ENCODE data around the gene PADI3.
A peak's percentile ranks its signal among the peaks of the same experiment; 100 is the strongest.

The PADI3 gene

DNA sequence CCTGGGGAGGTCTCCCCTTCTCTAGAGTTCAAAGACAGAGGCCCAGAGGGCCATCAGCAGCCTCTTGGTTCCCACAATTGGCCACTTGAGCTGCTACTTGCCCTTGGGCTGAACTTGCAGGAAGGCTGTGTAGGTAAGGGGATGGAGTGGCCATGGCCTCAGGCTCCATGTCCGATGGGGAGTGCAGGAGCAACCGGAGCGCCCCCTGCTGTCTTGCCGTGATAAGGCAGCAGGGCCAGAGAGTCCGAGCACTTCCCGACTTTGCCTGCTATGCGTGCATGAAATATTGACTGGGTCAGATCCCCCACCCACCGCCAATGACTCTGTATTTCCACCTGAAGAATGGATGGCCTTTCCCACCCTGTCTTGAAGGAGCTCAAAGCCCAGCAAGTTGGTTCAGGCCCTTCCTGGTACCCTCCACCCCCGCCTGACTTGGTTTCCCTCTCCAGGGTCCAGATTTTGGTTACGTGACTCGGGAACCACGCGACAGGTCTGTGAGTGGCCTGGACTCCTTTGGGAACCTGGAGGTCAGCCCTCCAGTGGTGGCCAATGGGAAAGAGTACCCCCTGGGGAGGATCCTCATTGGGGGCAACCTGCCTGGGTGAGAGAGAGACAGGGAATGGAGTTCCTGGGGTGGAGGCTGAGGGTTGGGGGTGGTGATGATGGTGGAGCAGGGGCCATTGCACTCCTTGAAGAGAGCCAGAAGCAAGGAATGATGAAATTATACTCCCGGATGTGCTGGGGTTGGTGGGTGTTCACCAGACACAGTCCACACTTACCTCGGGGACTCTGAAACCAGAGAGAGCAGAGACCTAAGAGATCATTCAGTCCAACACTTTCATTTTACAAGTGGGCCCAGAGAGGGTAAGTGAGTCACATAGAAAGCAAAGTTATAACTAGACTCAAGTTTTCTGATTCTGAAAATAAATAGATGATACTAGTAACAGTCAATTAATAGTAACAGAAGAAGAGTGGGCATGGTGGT, 25.6 kb downstream of the PADI3 start:
- no peak for DNase-seq

DNA sequence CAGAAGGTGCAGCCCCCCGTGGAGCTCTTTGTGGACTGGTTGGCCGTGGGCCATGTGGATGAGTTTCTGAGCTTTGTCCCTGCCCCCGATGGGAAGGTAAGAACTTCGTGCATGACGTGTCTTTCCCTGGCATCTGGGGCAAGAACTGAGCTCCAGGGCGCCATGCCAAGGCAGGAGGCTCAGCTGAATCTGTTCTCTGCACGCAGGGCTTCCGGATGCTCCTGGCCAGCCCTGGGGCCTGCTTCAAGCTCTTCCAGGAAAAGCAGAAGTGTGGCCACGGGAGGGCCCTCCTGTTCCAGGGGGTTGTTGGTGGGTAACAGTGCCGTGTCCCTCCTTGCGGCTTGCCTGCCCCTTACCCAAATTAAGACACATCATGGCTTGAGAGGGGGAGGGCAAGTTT, 27.7 kb downstream of the PADI3 start:
- DNase-seq = peak; percentile 37

DNA sequence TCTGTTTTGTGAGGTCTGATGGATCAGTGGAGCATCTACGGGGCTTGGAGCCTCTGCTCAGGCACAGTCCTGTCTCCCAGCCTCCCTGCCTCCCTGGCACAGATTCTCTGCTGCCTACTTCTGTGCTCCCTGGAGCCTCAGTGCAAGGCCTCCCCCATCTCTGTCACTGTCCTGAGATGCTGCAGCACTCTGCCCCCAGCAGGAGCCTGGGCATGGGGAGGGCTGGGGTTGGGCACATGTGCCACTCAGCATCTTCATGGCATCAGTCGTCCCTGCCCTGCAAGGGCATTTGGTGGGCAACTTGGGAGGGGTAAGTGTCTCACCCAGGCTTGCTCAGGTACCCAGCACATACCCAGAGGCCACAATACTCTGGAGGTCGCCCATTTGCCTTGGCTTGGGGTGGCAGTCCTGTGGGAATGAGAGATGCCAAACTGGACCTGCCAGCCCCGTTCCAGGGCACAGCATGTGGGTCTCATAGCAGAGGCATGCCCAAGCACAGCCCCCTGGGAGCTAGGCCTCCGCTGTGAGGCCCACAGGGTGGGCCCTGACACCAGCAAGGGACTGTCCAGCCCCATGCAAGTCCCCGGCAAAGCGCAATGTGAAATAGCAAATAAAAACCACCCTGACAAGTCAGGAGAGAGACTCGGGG, 28.7 kb downstream of the PADI3 start:
- DNase-seq = peak; percentile 23

DNA sequence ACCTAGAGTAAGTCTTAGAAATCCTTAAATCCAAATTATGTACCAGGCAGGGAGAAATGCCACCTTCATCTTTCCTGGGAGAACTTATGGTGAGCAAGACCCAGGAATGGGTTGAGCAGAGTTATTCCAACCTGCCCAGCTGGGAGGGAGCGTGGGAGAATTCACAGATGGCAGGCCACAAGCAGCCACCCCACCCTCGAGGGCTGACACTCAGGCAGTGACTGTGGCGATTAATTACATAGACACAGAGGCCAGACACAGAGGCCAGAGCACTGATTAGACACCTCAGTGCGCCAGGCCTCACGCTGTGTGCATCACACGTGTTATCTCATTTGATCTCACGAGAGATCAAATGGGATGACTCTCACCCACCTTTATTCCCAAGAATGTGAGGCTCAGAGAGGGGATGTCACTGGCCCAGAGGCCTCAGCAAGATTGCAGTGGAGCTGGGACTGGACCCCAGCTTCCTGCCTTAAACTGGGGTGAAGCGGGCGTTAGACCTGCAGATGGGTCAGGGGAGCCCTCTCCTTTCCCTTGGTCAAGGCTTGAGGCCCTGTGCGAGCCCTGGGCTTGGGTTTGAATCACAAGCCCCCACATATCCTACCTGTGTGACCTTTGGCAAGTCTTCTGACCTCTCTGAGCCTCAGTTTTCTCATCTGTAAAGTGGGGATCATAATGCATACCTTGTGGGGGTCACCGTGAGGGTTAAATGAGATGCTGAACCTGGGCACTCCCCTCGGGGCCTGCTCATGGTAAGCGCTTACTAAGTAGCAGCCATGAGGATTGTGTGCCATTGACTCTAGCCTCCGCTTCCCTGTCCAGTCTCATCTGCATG, 30.3 kb downstream of the PADI3 start:
- DNase-seq = peak; percentile 11

DNA sequence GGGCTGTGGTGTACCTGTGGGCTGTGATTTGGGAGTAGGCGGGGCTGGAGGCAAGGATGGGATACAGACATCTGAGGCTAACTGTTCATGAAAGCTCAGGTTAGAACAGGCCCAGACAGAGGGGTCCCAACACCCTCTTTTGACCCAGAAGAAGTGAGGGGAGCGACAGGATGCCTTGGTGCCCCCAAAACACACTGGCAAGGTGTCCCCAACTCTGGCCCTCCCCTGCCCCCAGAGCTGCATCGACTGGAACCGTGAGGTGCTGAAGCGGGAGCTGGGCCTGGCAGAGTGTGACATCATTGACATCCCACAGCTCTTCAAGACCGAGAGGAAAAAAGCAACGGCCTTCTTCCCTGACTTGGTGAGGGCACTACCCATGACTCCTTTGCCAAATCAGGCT, 31.5 kb downstream of the PADI3 start:
- peak; percentile 16 for DNase-seq

DNA sequence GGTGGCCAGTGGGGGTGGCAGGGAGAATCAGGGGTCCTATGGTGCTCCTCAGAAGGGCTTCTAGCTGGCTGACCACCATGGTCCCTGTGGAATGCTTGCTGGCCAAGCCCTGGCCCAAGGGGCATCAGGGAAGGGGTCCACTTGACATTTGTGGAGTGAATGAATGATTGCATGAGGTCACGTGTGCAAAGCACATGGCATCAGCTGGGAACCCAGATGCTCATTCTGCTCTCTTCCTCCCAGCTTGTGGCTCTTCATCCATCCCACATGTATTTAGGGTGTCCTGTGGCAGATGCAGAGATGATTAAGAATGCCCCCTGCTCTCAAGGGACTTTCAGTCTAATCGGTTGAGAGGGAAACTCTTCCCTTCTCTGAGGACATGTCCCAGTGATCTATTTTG, 32.0 kb downstream of the PADI3 start:
- peak; percentile 24 for DNase-seq

DNA sequence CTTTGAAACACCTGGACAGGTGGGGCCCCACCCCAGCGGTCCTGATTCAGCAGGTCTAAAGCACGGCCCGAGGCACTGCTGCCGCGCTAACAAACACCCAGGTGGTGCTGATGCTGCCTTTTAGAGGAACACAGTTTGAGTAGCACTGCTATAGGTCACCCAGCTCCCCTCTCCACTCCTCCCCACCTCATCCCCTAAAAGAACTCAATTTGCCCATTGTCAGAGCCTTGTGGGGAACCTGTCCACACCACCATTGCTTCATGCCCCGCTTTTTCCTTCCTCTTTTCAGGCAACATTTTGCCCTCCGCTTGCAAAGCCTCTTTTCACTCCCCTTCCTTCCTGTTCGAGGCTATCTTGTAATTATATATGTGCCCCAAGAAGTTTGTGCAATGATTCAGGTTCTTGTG, 32.9 kb downstream of the PADI3 start:
- DNase-seq = no peak

DNA sequence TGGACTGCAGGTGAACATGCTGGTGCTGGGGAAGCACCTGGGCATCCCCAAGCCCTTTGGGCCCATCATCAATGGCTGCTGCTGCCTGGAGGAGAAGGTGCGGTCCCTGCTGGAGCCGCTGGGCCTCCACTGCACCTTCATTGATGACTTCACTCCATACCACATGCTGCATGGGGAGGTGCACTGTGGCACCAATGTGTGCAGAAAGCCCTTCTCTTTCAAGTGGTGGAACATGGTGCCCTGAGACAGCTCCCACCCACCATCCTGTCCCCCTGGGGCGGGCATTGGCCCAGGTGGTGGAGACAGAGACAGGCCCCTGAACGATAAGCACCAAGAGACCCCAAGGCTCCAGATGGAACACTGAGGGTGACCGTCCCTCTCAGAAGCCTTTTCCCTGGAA, 33.9 kb downstream of the PADI3 start:
- DNase-seq = no peak

DNA sequence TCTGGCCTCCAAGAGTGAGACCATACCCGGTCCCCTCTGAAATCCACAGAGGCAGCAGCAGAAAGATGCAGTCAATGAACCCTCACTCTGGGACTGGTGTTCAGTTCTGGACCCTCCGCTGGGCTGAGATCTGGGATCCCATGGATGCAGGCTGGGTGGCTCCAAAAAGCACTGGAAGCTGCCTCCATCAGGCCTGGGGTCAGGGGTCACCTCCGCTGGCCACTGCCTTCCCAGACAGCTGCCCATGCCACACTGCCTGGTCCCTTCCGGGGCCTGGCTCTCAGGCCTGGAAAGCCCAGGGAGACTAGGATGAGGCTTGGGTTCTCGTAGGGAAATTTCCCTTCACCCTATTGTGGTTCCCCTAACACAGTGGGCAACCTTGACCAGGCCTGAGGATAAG, 37.7 kb downstream of the PADI3 start:
- no peak for DNase-seq

DNA sequence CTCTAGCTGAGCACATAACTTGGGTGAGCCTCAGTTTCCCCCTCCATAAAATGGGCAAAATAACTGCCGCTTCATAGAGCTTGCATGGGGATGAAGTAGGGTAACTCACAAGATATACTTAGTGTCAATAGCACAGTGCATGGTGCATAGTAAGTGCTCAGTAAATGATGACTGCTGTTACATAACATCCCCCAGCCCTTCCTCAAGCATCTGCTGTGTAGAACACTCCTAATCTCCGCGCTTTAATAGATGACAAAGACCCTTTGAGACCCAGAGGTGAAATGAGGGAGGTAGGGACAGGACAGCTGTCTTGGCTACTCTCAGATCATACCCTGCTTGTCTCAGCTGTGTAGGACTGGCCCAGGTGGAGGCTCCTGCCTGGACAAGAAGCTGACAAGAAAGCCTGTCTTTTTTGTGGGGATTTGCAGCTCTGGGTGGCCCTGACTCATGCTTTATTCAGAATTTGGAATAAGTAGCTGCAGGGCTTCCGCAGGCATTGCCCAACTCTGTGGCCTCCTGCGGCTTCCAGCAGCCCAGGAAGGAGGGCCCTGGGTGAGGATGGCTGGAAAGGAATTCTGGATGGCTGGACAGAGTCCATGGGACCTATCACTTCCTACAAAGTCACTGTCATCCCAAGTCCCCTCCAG, 38.4 kb downstream of the PADI3 start:
- DNase-seq = no peak

DNA sequence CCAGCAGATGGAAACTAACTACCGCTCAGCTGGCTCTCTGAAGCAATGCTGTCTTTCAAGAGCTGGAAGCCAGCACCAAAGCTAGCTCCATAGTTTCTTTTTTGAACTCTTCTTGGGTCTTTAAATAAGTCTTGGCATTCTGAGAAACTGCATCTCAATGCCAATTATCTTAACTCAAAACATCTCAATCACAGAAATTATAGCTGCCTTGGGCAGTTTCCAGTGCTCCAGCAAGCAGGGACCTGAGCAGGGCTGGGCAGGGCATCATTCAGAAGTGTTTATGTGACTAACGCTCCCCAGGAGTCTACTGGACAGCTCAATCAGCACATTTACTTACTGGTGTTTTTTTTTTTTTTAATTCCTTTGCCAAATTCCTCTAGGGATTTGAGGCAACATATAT, 40.8 kb downstream of the PADI3 start:
- no peak for DNase-seq

DNA sequence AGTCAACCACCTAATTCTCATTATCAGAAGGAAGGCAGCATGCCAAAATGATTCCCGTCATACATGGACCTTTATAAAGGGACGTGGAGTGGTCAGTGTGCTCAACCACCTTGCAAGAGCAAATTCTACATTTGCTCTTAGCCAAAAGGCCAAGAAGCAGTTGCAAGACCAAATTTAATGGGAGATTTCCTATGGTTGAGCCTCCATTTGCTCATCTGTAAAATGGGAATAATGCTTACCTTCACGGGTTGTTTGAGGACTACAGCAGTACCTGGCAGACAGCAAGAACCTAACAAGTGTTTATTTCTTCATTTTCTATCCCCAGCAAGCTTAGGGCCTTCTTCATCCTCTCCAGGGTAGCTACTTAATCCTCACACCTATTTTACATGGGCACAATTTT, 41.7 kb downstream of the PADI3 start:
- DNase-seq = no peak

DNA sequence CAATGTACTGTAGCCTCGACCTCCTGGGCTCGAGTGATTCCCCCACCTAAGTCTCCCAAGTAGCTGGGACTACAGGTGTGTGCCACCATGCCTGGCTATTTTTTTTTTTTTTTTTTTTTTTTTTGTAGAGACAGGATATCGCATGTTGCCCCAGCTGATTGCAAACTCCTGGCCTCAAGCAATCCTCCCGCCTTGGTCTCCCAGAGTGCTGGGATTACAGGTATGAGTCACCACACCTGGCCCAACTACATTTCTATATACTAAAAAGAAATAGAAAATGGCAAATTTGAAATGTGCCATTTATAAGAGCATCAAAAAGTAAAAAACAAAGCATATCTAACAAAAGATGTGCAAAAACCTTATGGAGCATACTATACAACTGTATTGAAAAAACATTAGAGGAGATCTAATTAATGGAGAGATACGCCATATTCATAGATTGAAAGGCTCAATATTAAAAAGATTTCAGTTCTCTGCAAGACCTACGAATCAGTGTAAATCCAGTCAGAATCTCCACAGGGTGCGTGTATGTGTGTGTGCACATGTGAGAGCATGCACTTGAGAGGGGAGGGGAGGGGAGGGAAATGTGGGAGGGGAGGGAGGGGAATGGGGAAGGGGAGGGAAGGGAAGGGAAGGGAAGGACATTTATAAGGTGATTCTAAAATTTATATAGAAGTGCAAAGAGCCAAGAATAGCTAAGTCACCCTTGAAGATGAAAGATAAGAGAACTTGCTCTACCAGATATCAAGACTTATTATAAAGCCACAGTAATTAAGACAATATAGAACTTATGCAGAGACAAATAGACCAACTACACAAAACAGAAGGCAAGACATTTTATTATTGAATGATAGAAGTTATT, 43.6 kb downstream of the PADI3 start:
- DNase-seq = no peak

DNA sequence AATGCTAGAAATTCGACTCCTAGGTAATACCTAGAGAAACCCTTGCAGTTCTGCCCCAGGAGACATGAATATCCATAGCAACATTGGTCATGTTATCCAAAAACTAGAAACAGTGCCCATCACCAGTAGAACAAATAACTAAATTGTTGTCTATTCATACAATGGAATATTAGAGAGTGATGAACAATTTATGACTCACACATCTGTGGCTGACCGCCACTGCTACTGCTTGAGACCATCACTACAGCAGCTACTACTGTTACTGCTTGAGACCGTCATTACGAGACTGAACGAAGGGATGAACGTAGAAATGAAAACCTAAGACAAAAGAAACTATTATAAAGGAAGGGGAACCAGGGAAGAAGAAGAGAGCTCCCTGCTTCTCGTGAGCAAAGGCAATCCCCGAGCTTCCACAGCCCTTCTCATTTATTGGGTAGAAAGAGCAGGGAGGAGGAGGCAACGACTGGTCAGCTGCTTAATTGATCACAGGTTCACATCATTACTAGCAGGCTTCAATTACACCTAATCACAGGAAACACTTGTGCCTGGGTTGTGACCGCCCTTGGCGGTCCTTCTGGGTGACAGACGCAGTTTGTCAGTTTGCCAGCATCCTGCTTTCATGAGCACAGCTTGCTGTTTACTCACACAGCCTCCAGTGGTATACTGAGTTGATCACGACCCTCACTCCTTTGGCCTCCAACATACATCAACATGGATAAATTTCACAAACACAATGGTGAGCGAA, 45.0 kb downstream of the PADI3 start:
- DNase-seq = peak; percentile 6

DNA sequence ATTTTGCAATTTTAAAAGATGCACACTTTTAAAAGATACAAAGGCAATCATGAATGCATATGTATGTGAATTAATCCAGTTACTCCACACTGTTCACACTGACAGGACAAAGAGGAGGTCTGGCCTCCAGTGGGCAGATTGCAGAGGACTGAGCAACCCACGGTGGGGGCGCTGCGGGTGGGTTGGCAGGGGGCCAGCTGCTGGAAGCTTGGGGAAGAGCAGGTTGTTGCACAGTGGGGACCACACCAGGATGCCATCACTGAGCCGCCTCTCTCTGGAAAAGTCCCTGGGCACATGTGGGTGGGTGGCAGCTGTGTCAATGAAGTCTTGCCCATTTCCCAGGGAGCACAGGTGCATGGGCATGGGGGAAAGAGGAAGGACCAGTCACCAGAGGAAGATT, 46.4 kb downstream of the PADI3 start:
- DNase-seq = no peak

DNA sequence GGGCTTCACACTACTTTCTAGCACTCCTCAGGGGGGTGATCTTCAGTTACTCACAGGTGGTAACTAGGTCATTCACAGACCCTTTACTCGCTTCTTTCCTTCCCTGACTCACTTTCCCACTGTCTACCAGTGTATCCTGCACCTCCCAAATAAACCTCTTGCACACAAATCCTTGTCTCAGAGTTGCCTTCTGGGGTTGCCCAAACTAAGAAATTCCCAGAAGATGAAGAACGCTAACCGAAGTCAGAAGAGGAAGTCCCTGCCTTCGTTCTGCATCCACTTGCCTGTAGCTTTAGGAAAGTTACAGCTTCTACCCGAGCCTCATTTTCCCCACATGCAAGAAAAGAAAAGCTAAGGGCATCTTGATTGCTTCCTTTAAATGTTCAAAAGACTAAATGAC, 47.2 kb downstream of the PADI3 start:
- no peak for DNase-seq

DNA sequence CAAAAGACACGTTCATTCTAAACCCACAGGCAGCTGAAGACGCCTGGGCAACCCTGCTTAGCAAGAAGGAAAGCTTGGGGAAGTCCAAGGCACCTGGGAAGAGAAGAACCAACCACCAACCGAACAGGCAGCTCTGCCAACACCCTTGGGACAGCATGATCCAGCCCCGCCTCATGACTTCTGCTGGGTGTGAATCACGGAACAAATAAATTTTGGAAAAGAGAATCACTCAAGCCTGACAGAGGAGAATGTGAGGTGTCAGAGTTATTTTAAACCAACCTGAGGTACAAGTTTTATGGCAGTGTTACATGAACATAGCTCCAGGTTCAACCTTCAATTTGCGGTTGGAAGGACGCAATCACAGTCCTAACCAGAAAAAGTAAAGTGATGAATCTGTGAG, 49.1 kb downstream of the PADI3 start:
- no peak for DNase-seq

DNA sequence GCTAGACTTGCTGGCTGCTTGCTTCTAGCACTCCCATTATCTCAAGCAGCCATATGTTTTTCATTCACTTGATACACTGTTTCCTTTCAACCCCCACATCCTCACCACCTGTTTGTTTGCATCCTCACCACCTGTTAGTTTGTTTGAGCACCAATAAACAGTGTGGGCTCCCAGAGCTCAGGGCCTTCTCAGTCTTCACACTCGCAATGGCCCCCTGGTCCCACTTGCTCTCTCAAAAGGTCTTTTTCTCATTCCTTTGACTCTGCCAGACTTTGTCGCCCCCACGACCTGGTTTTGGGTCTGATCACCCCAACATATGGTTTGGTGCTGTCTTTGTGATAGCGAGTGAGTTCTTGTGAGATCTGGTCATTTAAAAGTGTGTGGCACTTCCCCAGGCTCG, 52.9 kb downstream of the PADI3 start:
- DNase-seq = no peak

DNA sequence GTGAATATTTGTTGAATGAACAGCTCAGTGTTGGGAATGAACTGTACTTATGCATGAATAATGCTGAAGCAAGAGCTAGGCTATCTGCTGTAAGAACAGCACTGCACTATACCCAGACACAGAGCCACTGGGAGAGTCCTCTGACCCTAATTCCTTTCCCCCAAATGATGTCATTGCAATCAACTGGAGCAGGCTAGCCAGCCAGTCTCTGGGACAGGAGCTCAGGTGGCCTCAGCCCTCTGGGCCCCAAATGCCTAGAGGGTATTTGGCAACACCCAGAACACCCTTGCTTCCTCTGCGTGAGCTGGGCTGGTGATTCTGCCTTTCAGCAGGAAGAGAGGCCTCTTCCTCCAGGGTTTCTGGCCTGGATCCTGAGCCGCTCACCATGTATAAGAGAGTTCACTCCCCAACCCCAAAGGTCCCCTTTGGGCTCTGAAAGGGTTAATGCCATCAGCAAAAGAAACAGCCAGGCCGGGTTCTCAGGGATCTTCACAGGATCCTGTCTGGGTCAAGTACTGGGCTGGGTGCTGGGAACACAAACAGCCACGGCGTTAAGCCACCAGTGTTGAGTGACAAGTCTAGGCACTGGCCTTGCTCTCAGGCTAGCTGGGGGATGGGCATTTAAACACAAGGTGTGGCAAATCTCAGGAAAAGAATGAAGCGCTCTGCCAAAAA, 55.4 kb downstream of the PADI3 start:
- no peak for DNase-seq

DNA sequence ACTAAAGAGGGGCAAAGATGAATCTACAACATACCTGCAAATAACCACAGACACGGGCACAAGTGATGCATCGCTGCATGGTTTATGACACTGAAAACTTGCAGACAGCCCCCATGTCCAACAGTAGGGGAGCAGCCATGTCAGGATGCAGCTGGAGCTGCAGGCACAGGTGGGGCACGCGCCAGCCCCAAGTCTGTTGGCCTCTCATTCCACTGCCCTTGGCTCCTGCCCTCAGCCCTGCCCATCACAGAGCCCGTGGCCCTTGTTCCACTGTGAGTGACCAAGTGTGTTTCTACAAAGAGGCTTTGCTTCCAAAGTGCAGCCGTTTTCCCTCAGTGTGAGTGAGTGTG, 55.9 kb downstream of the PADI3 start:
- DNase-seq = no peak
